NB4 (cell line): ENCODE data around the gene PPAT.
A peak's percentile ranks its signal among the peaks of the same experiment; 100 is the strongest.

ENCODE experiments used
- DNase-seq: peaks from one replicate; pipeline ENCODE4 v3.0.0; 2010; ENCODE audit warnings: low read depth
- H3K4me3 ChIP-seq: one replicate; pipeline ENCODE4 v1.5.1; 2011; ENCODE audit warnings: mild to moderate bottlenecking, low read depth, low read length, moderate library complexity
- CTCF ChIP-seq: IDR thresholded peaks from one replicate; pipeline ENCODE4 v1.5.1; 2012; ENCODE audit warnings: low read depth, low read length
- MAX ChIP-seq: IDR thresholded peaks from 2 replicates; pipeline ENCODE4 v1.6.1; 2011; ENCODE audit warnings: low read depth, low read length
- MYC ChIP-seq: IDR thresholded peaks from 2 replicates; pipeline ENCODE4 v1.6.1; 2011; ENCODE audit warnings: low read depth, low read length
- POLR2A ChIP-seq: IDR thresholded peaks from 2 replicates; pipeline ENCODE4 v1.6.1; 2011; ENCODE audit warnings: mild to moderate bottlenecking; ENCODE audit not compliant: insufficient read length; ENCODE audit errors: extremely low read depth

PPAT gene

GRCh38 chr4:56424176-56424575 is 11.2 kb downstream of the PPAT start:
- DNase-seq = no peak
- no peak for TF ChIP-seq CTCF
- no peak for TF ChIP-seq MAX
- no peak for TF ChIP-seq MYC
- TF ChIP-seq POLR2A = no peak
- no peak overlapping the region for H3K4me3 ChIP-seq

GRCh38 chr4:56417396-56417795 is 18.0 kb downstream of the PPAT start:
- TF ChIP-seq MYC (no peak), POLR2A (no peak), MAX (no peak), CTCF (no peak)
- no peak overlapping the region for H3K4me3 ChIP-seq
- no peak for DNase-seq

GRCh38 chr4:56416349-56416748 is 19.1 kb downstream of the PPAT start:
- no peak for DNase-seq
- H3K4me3 ChIP-seq = no peak overlapping the region
- TF ChIP-seq MYC (no peak), POLR2A (no peak), MAX (no peak), CTCF (no peak)

- TF ChIP-seq POLR2A (no peak), MYC (no peak), CTCF (no peak), MAX (no peak)
- H3K4me3 ChIP-seq = no peak overlapping the region
- DNase-seq = no peak
Measured at GRCh38 chr4:56414135-56414670, 21.2 kb downstream of the PPAT start.

GRCh38 chr4:56410247-56411062 is 25.0 kb downstream of the PPAT start:
- peak; percentile 29 for DNase-seq
- TF ChIP-seq CTCF (no peak), MYC (no peak), MAX (no peak), POLR2A (no peak)
- H3K4me3 ChIP-seq = no peak overlapping the region
